Mucosa of descending colon (tissue), 3 donors: Measurements from ENCODE around the gene CFAP65. TPM values are rescaled to one million over a fixed set of nuclear protein-coding genes. Genes with fewer than 3 reads are reported as not detected.

Source experiments
- ATAC-seq: fragments of 200-7000 bp; cut with Tn5 transposase; one replicate; pipeline ENCODE4 v1.9.1; 2020; ENCODE audit warnings: mild to moderate bottlenecking, moderate library complexity
- DNase-seq, 3 donors: peaks; one replicate each; pipeline ENCODE4 v3.0.0-alpha.2; 2020
- H3K36me3 ChIP-seq: fragments of 200-600 bp; one replicate; pipeline ENCODE4 v1.8.0; 2021; ENCODE audit warnings: low read depth, mild to moderate bottlenecking
- H3K4me1 ChIP-seq: fragments of 200-600 bp; one replicate; pipeline ENCODE4 v1.8.0; 2021; ENCODE audit warnings: low read depth, mild to moderate bottlenecking
- H3K4me3 ChIP-seq: fragments of 200-600 bp; one replicate; pipeline ENCODE4 v1.8.0; 2021; ENCODE audit warnings: mild to moderate bottlenecking
- H3K9me3 ChIP-seq: fragments of 200-600 bp; one replicate; pipeline ENCODE4 v1.8.0; 2021; ENCODE audit warnings: mild to moderate bottlenecking
- intact Hi-C, 2 donors: fragments of 100-400 bp; cut with DNase I in 1 of 2; cut with micrococcal nuclease in 1 of 2; formaldehyde crosslinking; loops; one replicate each; pipeline versions ENCODE4 v1.11.0 to v1.11.1; 2022; cut with DNase I, micrococcal nuclease
- total RNA-seq, 3 donors: library from RNA; stranded (reverse); fragmentation: NEBNext Ultra II Directional in 2 of 3; extraction: Animal tissue kit (Norgen Biotek cat#: 25700) in 2 of 3; gene quantifications; one replicate each; pipeline versions ENCODE4 v1.2.1 to v1.2.4, GENCODE V29; 2021 to 2023
- TF ChIP-seq, protein P1 (sequence below): fragments of 200-600 bp; IDR thresholded peaks from one replicate; pipeline ENCODE4 v1.8.0; 2022; ENCODE audit warnings: antibody characterized with exemption, mild to moderate bottlenecking
- donor health status: DM: no; HTN: no; CAD: no; lungs with moderate emphysema.
- donor health status: DM: no; HTN: no; CAD: no.
- donor health status: DM: no; HTN: yes; CAD: no.

The CFAP65 gene
- total RNA-seq, 3 donors from 2014 or later, result 0.09 to 0.46 (median 0.27) TPM

DNA sequence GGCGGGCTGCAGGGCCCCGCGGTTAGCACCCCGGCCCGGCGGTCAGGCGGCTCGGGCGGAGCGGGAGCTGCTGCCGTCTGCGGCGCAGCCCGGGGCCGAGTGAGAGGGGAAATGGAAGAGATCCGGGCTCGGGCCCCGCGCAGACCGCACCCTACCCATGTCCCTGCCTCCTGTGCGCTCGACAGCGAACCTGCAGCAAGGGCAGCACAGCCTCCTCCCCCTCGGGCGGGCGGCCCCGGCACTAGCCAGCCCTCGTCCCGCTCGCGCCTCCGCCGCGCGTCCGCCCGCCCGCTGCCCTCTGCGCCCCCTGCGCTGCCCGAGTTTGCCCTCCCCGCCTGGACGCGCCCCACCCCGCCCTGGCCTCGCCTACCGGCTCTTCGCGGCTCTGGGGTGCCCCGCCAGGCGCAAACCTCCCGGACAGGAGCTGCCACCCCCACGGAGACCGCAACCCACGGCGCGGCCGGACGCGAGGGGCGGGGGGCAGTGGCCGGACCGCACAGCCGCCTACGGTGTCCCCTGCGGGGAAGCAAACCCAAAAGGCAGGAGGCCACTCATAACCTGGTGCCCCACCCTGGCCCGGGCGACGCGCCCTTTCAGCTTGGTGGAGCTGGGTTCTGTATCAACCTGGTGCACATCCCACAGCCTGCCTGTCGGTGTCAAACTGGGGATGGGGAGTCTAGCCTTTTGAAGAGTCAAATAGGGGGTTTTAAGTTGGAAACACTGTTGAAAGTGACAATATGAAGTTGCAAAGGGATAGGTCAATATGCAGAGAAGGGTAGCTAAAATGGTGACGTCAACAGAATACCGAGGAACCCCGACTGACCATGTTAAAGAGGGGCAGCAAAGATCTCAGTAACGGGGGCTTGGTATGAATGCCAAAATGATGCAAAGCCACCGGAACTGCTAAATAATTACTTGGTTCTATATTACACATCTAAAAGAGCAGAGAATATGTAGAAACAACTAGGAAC lies 19.8 kb upstream of the CFAP65 start, which contains the start of gene IHH:
Gene IHH, minus strand, starts transcription at position 101 of the 971 bp plus-strand sequence. CDS start 454 bp downstream, outside the sequence.
- no peaks in the 10 kb centered on the region for H3K9me3 ChIP-seq
- peak; percentile 86 to 93 (median 90) for DNase-seq
- intact Hi-C loops, result no loop called here
- ATAC-seq, result peak; percentile 82
- H3K4me3 ChIP-seq, result peak within 1 kb of the TSS; percentile 58
- H3K4me1 ChIP-seq, result peaks cover 30% of the 10 kb centered on the region
- TF ChIP-seq, protein P1, sequence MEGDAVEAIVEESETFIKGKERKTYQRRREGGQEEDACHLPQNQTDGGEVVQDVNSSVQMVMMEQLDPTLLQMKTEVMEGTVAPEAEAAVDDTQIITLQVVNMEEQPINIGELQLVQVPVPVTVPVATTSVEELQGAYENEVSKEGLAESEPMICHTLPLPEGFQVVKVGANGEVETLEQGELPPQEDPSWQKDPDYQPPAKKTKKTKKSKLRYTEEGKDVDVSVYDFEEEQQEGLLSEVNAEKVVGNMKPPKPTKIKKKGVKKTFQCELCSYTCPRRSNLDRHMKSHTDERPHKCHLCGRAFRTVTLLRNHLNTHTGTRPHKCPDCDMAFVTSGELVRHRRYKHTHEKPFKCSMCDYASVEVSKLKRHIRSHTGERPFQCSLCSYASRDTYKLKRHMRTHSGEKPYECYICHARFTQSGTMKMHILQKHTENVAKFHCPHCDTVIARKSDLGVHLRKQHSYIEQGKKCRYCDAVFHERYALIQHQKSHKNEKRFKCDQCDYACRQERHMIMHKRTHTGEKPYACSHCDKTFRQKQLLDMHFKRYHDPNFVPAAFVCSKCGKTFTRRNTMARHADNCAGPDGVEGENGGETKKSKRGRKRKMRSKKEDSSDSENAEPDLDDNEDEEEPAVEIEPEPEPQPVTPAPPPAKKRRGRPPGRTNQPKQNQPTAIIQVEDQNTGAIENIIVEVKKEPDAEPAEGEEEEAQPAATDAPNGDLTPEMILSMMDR, result no peak
- H3K36me3 ChIP-seq, result no peaks in the 10 kb centered on the region

DNA sequence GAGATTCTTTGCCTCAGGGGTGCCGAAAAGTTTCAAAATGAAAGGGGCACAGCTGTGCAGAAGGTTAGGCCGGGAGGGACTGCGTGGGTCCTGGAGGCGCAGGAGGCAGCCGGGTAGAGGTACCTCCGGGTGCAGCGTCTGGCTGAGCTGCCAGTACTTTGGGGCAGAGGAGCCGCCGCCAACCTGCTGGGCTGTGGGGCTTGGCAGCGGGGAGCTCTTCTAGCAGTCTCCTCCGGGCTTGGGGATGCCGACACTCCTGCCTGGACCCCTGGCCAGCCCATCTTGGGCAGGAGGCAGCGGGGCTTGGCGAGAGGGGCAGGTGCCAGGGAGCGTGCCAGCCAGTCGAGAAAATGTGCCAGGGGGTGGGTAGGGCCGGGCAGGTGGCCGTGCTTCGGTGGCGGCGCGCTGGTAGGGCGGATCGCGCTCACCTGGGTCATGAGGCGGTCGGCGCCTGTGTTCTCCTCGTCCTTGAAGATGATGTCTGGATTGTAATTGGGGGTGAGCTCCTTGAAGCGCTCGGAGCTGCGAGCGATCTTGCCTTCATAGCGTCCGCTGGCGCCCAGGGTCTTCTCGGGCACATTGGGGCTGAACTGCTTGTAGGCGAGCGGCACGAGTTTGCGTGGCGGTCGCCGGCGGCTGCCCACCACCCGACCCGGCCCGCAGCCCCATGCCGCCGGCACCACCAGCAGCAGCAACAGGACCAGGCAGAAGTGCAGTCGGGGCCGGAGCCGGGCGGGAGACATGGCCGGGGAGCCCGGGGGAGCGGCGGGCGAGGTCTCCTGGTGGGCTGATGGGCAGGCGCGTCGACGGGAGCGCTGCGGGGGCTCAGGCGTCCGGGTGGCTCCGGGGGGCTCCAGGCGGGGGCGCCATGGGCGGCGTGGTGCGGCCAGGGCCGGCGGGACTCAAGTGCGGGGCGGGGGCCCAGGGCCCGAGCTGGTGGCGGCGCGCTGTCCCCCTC lies 18.7 kb upstream of the CFAP65 start:
- intact Hi-C loops, result loop anchor here in 1 of 2 donors (10.0 kb wide), 1 partner anchor 95 kb away; no protein-coding TSS in a partner anchor
- ATAC-seq (peak; percentile 9), DNase-seq (peak in 2 of 3 donors; percentile 62 to 65)
- Histone ChIP-seq H3K4me3 (peak overlapping the region; percentile 58), H3K4me1 (peaks cover 30% of the 10 kb centered on the region), H3K9me3 (no peaks in the 10 kb centered on the region), H3K36me3 (peaks cover 4% of the 10 kb centered on the region)
- TF ChIP-seq, protein P1, result no peak

DNA sequence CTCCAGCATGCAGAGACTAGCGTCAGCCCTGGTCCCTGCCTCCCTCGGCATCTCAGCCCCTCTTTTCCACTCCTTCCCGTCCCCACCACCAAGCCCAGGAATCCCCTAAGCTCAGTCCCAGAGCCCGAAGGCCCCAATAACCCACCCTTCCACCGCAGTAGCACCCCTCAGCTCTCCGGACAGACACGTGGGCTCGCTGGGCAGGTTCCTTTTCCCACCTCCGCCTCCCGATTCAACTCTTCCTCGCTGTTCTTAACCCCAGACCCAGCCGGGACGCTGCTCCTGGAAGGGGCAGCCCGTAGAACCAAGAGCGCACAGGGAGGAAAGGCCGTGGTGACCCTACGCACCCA lies 18.0 kb upstream of the CFAP65 start:
- ATAC-seq (no peak), DNase-seq (no peak)
- Histone ChIP-seq H3K9me3 (no peaks in the 10 kb centered on the region), H3K4me3 (peak overlapping the region; percentile 58), H3K36me3 (peaks cover 5% of the 10 kb centered on the region), H3K4me1 (peaks cover 30% of the 10 kb centered on the region)
- TF ChIP-seq, protein P1, result no peak
- intact Hi-C loops, result loop anchor here in 1 of 2 donors (10.0 kb wide), 1 partner anchor 95 kb away; no protein-coding TSS in a partner anchor

DNA sequence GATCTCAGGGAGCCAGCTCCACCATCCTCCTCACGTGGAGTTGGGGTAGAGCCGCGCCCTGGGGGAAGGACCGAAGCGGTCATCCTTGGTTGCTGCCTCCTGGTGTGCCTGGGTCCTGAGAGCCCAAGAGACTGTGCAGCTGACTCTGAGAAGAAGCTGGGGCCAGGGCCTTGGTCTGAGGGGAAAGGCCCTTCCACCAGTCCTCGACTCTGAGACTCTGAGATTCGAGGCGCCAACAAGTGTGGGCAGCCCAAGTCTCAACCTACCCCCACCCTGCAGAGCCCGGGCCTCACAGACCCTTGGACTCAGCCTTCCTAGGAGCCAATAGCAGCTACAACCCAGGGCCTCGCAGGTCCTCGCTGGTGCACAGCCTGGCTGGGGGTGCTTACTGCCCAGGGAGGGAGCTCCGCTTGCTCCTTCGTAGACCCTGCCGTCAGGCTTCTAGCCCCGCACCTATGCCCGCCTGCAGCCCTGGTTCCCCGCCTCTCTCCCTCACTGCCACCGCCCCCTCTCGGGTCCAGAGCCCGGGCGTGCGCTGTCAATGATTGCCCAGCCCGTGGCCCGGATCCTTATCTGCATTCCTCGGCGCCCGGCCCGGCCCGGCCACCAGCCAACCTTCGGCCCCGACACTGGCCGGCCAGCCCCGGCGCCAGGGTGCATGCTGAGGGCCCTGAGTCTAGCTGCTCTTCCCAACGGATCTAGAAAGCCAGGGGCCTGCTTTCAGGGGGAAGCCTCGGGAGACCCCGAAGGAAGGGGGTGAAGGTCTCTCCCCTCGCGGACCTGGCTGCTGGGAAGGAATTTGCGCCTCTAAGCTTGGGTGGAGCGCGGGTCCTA lies 17.4 kb upstream of the CFAP65 start:
- intact Hi-C loops, result loop anchor here in 1 of 2 donors (10.0 kb wide), 1 partner anchor 96 kb away; no protein-coding TSS in a partner anchor
- TF ChIP-seq, protein P1, result no peak
- ATAC-seq (peak; percentile 73), DNase-seq (peak; percentile 77 to 88 (median 83))
- Histone ChIP-seq H3K4me3 (peak overlapping the region; percentile 58), H3K4me1 (peaks cover 30% of the 10 kb centered on the region), H3K36me3 (peaks cover 5% of the 10 kb centered on the region), H3K9me3 (no peaks in the 10 kb centered on the region)
